NCI-H774 (cell line): ENCODE data around the gene MYO6.

Experiments used
- DNase-seq: peaks from one replicate; lab custom pipeline; 2025; lab: John Stamatoyannopoulos, UW

Gene MYO6

GRCh38 chr6:75827163-75827562, 78.1 kb downstream of the MYO6 start:
- DNase-seq: no peak

- DNase-seq: no peak
Observed at GRCh38 chr6:75830959-75831885, 82.2 kb downstream of the MYO6 start.

GRCh38 chr6:75834447-75834846, 85.4 kb downstream of the MYO6 start:
- DNase-seq: no peak

GRCh38 chr6:75842191-75842590, 93.2 kb downstream of the MYO6 start:
- DNase-seq: no peak

GRCh38 chr6:75842732-75843131, 93.7 kb downstream of the MYO6 start:
- DNase-seq: no peak

- peak; percentile 27 for DNase-seq
Observed at GRCh38 chr6:75843396-75843795, 94.4 kb downstream of the MYO6 start.

- no peak for DNase-seq
Observed at GRCh38 chr6:75848274-75848673, 99.2 kb downstream of the MYO6 start.

GRCh38 chr6:75849329-75850025, 100.4 kb downstream of the MYO6 start:
- DNase-seq: no peak

- DNase-seq: no peak
Observed at GRCh38 chr6:75850026-75850833, 101.2 kb downstream of the MYO6 start.

GRCh38 chr6:75852721-75853120, 103.7 kb downstream of the MYO6 start:
- DNase-seq: peak; percentile 39

GRCh38 chr6:75853806-75854205, 104.8 kb downstream of the MYO6 start:
- DNase-seq: no peak

GRCh38 chr6:75855052-75855451, 106.0 kb downstream of the MYO6 start:
- DNase-seq: peak; percentile 14

GRCh38 chr6:75856902-75857301, 107.9 kb downstream of the MYO6 start:
- DNase-seq: no peak

- DNase-seq: no peak
Observed at GRCh38 chr6:75863001-75863400, 114.0 kb downstream of the MYO6 start.

GRCh38 chr6:75863784-75864183, 114.7 kb downstream of the MYO6 start:
- no peak for DNase-seq

GRCh38 chr6:75864446-75864845, 115.4 kb downstream of the MYO6 start:
- no peak for DNase-seq

- DNase-seq: no peak
Observed at GRCh38 chr6:75870389-75870788, 121.3 kb downstream of the MYO6 start.

GRCh38 chr6:75874224-75874623, 125.2 kb downstream of the MYO6 start:
- DNase-seq: no peak

- no peak for DNase-seq
Observed at GRCh38 chr6:75876152-75876551, 127.1 kb downstream of the MYO6 start.

GRCh38 chr6:75880305-75880704, 131.3 kb downstream of the MYO6 start:
- no peak for DNase-seq

- DNase-seq: no peak
Observed at GRCh38 chr6:75882734-75883133, 133.7 kb downstream of the MYO6 start.

GRCh38 chr6:75884822-75885221, 135.8 kb downstream of the MYO6 start:
- no peak for DNase-seq
